ENCODE results near the gene PAOX. TPM values are rescaled to one million over a fixed set of nuclear protein-coding genes. Genes with fewer than 3 reads are reported as not detected.
"Not testable (repeated sequence)": the region's sequence is repeated elsewhere in the genome, so short reads cannot be mapped to it uniquely, and the experiment has no call there.

The PAOX gene
- total RNA-seq, 2 donors from 2014 or later: 2.4 to 3.5 TPM

DNA sequence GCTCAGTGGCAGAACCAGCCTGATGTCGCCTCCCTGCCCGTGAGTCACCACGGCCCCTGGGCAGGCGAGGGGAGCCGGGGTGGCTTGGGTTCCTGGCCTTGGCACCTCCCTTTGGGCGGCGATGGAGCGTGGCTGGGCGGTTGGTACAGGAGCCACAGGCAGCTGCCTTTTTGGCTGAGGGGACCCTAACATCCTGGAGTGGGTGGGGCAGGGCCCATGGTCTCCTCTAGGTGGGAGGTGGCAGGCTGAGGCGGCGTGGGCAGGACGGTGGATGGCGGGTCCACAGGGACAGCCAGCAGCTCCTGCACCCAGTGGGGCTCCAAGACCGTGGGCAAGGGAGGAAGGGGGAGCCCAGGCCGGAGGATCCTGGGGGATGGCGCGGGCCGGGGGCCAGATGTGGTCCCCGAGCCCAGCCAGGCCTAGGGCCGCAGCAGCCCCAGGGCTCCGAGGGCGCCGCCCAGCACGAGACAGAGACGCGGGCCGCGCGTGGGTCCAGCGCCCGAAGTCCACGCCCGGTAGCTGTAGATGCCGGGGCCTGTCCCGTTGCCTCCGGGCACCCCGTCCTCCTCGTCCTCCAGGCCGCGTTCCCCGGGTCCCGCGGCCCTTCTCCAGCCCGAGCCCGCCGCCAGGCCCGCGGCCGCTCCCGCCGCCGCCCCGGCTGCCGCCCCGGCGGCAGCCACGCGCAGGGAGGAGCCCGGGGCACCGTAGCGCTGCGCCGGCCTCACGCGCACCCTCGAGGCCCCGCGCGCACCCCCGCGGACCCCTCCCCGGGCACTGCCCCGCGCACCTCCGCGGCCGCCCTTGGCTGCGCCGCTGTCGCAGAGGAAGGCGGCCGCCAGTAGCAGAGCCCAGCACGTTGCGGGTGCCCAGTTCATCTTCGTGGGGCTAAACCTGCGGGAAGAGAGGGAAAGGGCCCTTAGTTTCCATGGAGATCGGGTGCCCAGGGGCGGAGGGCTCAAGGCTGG, 44.0 kb downstream of the PAOX start:
- Histone ChIP-seq H3K36me3 (peaks cover 24% of the 10 kb centered on the region), H3K4me1 (peaks cover 0 to 4% of the 10 kb centered on the region in 2 donors), H3K27ac (no peak overlapping the region), H3K9me3 (no peaks in the 10 kb centered on the region), H3K27me3 (no peaks in the 10 kb centered on the region), H3K4me3 (peak overlapping the region in 1 of 2 donors; percentile 25)
- DNase-seq (ENCODE audit: low spot score): peak; percentile 52
- TF ChIP-seq, protein P1, sequence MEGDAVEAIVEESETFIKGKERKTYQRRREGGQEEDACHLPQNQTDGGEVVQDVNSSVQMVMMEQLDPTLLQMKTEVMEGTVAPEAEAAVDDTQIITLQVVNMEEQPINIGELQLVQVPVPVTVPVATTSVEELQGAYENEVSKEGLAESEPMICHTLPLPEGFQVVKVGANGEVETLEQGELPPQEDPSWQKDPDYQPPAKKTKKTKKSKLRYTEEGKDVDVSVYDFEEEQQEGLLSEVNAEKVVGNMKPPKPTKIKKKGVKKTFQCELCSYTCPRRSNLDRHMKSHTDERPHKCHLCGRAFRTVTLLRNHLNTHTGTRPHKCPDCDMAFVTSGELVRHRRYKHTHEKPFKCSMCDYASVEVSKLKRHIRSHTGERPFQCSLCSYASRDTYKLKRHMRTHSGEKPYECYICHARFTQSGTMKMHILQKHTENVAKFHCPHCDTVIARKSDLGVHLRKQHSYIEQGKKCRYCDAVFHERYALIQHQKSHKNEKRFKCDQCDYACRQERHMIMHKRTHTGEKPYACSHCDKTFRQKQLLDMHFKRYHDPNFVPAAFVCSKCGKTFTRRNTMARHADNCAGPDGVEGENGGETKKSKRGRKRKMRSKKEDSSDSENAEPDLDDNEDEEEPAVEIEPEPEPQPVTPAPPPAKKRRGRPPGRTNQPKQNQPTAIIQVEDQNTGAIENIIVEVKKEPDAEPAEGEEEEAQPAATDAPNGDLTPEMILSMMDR (IDR thresholded peaks at IDR 0.05): no peak

DNA sequence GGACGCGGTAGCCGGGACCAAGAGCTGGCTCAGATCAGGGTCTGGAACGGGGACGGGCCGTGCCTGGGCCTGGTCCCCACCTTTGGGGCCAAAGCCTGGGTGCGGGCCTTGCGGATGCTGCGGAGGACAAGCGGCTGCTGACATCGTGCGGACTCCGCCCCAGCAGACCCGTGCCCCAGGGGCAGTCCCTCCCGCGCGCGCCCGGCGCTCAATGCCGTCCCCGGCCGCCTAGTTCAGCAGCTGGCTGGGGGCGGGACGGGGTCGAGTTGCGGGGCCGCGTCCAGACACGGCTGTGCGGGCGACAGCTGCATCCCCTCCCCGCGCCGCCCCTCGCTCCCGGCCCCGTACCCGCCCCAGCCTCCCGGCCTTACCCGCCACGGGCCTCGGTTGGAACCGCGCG, 45.0 kb downstream of the PAOX start:
- not testable (repeated sequence) for H3K9me3 ChIP-seq; H3K4me3 ChIP-seq; H3K27ac ChIP-seq; H3K27me3 ChIP-seq; H3K4me1 ChIP-seq; DNase-seq (ENCODE audit: low spot score)
- H3K36me3 ChIP-seq: peaks cover 18% of the 10 kb centered on the region

DNA sequence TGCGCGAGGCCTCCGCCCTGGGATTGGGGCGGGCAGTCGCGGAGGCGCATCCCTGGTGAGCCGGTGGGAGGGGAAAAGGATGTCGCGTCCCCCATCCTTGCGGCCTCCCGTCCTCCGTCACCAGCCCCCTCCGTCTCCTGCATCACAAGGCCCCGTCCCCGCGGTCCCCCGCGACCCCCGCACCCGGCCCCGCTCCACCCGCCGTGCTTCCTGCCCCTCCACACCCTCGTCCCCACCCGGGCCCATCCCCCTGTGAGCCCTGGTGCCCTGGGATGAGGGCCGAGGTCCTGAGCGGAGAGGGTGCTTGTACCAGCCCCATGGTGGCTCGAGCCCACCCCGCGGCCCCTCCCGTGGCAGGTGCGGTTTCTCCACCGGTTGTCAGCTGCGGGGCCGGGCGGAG, 45.5 kb downstream of the PAOX start, which contains the start of gene SPRN:
SPRN (minus strand) TSS at position 25 of the 400 bp plus-strand sequence. CDS start 944 bp downstream, outside the sequence.
- H3K4me3 ChIP-seq: peak within 1 kb of the TSS in 1 of 2 donors; percentile 25
- not testable (repeated sequence) for H3K27ac ChIP-seq; H3K27me3 ChIP-seq; H3K4me1 ChIP-seq; H3K9me3 ChIP-seq; DNase-seq (ENCODE audit: low spot score)
- peaks cover 13% of the 10 kb centered on the region for H3K36me3 ChIP-seq

DNA sequence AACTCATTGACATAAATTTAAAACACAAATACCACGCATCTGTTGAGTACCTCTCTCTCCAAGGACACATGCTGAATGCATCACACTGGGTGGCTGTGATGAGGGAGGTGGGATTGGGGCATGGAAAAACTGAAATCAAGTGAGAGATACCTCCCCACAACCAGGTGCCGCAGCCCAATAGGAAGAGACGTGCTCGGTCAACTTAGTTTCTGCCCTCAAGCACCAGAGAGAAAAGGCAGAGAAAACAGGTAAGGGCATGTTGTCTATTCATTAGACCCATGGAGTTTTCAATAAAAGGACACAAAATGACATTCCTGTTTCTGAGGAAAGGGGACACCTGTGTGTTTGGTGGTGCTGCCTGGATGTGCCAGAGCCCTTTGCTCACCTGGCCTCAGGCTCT, 50.5 kb downstream of the PAOX start:
- not testable (repeated sequence) for H3K27ac ChIP-seq; H3K4me1 ChIP-seq; DNase-seq (ENCODE audit: low spot score); H3K9me3 ChIP-seq; H3K4me3 ChIP-seq; H3K27me3 ChIP-seq; H3K36me3 ChIP-seq

DNA sequence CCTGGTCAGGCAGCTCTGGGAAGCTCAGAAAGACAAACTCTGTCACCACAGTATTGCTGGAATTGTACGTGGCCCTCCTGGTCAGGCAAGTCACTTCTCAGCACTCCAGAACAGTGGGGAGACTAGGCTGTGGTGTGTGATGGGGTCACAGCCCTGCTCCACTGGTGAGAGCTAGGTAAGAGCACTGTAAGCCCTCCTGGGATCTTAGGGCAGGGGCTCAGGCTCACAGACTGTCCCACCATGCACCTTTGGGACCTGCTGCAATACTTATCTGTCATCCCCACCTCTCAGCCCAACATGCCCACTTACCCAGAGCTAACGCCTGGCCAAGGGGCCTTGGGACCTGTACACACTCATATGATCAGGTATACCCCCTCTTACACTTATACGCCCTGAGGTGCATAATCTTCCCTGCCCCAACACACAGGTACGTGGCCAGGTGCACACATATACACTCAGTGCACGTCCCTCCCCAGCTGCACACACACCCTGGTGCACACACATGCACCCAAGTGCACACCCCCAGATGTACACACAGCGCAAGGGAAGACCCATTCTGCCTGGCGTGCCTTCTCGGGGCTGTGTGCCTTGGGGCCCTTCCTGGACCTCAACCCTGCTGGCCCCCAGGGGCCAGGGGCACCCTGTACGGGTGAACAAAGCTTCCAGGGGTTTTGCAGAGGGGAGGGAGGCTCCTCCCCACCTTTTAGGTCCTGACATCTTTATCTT, 53.0 kb downstream of the PAOX start:
- DNase-seq (ENCODE audit: low spot score): peak; percentile 42
- H3K4me3 ChIP-seq, H3K36me3 ChIP-seq, H3K27me3 ChIP-seq, H3K9me3 ChIP-seq, H3K27ac ChIP-seq, H3K4me1 ChIP-seq: not testable (repeated sequence)

DNA sequence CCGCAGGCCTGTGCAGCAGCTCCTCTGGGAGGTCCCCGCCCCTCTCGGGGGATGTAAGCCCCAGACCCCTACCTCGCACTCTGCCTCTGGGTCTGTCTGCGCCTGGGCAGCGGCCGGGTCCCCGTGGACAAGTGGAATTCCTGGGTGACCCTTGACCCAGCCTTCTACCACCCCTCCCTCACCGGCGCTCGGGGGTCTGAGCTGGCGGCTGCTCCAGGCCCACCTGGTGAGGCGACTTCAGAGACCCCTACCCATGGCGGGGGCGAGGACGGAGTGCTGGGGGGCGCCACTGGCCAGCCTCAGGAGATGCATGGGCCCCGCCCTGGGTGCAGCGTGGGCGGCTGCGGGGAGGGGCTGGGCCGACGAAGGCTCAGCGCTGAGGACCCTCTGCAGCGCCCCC, 53.7 kb downstream of the PAOX start:
- H3K4me3 ChIP-seq, H3K9me3 ChIP-seq, H3K36me3 ChIP-seq, H3K27me3 ChIP-seq, H3K27ac ChIP-seq, H3K4me1 ChIP-seq: not testable (repeated sequence)
- peak; percentile 23 for DNase-seq (ENCODE audit: low spot score)

DNA sequence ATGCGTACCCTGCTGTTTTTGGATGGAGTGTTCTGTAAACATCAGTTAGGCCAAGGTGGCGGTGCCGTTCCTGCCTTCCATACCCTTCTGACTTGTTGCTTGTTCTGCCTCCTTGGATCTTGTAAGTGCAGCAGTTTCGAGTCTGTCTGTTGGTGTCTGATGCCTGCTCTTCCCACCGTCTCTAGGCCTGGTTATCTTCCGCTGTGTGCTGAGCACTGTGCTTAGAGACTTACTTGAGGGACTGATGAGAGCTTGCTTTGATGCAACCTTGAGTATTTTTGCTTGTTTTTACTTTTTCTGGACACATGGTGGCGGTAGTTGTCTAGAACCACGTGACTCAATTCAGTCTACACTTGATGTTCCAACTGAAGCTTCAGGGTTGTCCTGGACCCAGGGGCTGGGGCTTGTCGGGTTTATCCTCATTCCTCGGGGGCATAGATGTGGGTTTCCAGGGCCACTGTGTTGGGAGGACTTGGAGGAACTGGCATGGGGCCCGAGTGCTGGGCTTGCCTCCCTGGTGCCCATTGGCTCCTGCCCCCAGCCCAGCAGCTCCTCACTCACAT, 59.7 kb downstream of the PAOX start:
- Histone ChIP-seq H3K4me3 (no peak overlapping the region), H3K9me3 (no peaks in the 10 kb centered on the region), H3K27me3 (no peaks in the 10 kb centered on the region), H3K27ac (no peak overlapping the region), H3K4me1 (no peaks in the 10 kb centered on the region), H3K36me3 (no peaks in the 10 kb centered on the region)
- TF ChIP-seq, protein P1 (IDR thresholded peaks at IDR 0.05): no peak
- peak; percentile 26 for DNase-seq (ENCODE audit: low spot score)

All from right atrium auricular region (tissue), 2 donors.